Peyer's patch (tissue), 4 donors: ENCODE results near the gene PLN.

Source experiments
- CTCF ChIP-seq, 6 experiments: fragments of 450-650 bp in 4 of 6; fragments of 200-600 bp in 2 of 6; sonication (generic) in 1 of 6; IDR thresholded peaks; one replicate each; pipeline ENCODE4 v1.5.1; 2017 to 2019; ENCODE audit warnings: antibody characterized with exemption in 6 of 6, mild to moderate bottlenecking in 3 of 6, moderate library complexity in 1 of 6
- POLR2A ChIP-seq, 2 donors: fragments of 450-650 bp; IDR thresholded peaks; one replicate each; pipeline ENCODE4 v1.5.1; 2017; ENCODE audit warnings: antibody characterized with exemption in 2 of 2, mild to moderate bottlenecking in 2 of 2, moderate library complexity in 2 of 2

- no peak for TF ChIP-seq POLR2A (IDR thresholded peaks at IDR 0.05)
- TF ChIP-seq CTCF (IDR thresholded peaks at IDR 0.05): no peak
These were observed 40.5 kb upstream of the PLN start for GRCh38 chr6:118507636-118508035.
